ENCODE results near the gene SLC12A8. TPM values are rescaled to one million over a fixed set of nuclear protein-coding genes. Genes with fewer than 3 reads are reported as not detected.

The SLC12A8 gene
- total and polyA plus RNA-seq, 10 donors, result 0.32 to 2.8 (median 1.3) TPM

GRCh38 chr3:125132815-125133214 is 79.7 kb downstream of the SLC12A8 start:
- intact Hi-C loops (cut with DNase I; ENCODE audit: low total_unique reads), result no loop called here
- TF ChIP-seq POLR2AphosphoS5 (IDR thresholded peaks at IDR 0.05), result no peak
- TF ChIP-seq POLR2A (IDR thresholded peaks at IDR 0.05), result no peak
- TF ChIP-seq, protein P1, sequence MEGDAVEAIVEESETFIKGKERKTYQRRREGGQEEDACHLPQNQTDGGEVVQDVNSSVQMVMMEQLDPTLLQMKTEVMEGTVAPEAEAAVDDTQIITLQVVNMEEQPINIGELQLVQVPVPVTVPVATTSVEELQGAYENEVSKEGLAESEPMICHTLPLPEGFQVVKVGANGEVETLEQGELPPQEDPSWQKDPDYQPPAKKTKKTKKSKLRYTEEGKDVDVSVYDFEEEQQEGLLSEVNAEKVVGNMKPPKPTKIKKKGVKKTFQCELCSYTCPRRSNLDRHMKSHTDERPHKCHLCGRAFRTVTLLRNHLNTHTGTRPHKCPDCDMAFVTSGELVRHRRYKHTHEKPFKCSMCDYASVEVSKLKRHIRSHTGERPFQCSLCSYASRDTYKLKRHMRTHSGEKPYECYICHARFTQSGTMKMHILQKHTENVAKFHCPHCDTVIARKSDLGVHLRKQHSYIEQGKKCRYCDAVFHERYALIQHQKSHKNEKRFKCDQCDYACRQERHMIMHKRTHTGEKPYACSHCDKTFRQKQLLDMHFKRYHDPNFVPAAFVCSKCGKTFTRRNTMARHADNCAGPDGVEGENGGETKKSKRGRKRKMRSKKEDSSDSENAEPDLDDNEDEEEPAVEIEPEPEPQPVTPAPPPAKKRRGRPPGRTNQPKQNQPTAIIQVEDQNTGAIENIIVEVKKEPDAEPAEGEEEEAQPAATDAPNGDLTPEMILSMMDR (IDR thresholded peaks at IDR 0.05 in 8 of 11, conservative IDR thresholded peaks at IDR 0.05 in 3 of 11), result no peak
- Histone ChIP-seq H3K27me3 (replicated peaks in 1 of 7) (no peaks in the 10 kb centered on the region), H3K4me1 (peaks cover 0 to 64% (median 28%) of the 10 kb centered on the region in 6 donors), H3K36me3 (no peaks in the 10 kb centered on the region), H3K27ac (no peak overlapping the region), H3K9me3 (no peaks in the 10 kb centered on the region), H3K4me3 (no peak overlapping the region)
- no peak for DNase-seq
- WGBS, 5 donors, result 19 to 40% (median 25%) methylated on average over 2 of the region's 2 CpGs

DNA sequence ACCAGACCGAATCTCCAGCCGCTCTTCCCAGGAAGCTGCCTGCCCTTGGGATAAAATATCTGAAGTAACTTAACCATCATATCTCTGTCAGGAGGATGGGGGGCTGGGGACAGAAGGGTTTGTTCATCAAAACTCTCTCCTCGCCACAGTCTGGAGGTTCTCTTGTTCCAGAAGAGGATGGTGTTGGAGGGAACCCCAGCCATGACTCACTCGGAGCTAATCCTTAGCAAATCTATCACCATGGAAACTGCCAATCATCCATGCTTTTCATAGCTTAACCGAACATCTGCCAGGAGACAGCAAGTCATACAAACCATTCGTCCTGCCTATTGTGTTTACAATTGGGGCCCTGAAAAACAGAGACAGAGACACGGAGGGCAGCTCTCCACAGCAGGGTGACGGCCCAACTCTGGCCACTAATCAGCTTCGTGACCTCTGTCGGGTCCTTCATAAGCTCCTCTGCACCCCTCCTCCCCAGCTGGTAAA is 83.0 kb downstream of the SLC12A8 start:
- WGBS, 5 donors, result 73 to 85% (median 83%) methylated on average over 10 of the region's 10 CpGs
- no peaks in the 10 kb centered on the region for H3K27me3 ChIP-seq (replicated peaks in 1 of 7)
- intact Hi-C loops (cut with DNase I; ENCODE audit: low total_unique reads), result no loop called here
- no peak overlapping the region for H3K4me3 ChIP-seq
- H3K27ac ChIP-seq, result peak overlapping the region in 3 of 8 donors; percentile 10 to 46 (median 35)
- DNase-seq, result no peak
- H3K9me3 ChIP-seq, result no peaks in the 10 kb centered on the region
- peaks cover 0 to 62% (median 22%) of the 10 kb centered on the region in 6 donors for H3K4me1 ChIP-seq
- TF ChIP-seq POLR2AphosphoS5 (IDR thresholded peaks at IDR 0.05) (no peak), POLR2A (IDR thresholded peaks at IDR 0.05) (no peak)
- TF ChIP-seq, protein P1 (IDR thresholded peaks at IDR 0.05 in 8 of 11, conservative IDR thresholded peaks at IDR 0.05 in 3 of 11), result no peak
- no peaks in the 10 kb centered on the region for H3K36me3 ChIP-seq

DNA sequence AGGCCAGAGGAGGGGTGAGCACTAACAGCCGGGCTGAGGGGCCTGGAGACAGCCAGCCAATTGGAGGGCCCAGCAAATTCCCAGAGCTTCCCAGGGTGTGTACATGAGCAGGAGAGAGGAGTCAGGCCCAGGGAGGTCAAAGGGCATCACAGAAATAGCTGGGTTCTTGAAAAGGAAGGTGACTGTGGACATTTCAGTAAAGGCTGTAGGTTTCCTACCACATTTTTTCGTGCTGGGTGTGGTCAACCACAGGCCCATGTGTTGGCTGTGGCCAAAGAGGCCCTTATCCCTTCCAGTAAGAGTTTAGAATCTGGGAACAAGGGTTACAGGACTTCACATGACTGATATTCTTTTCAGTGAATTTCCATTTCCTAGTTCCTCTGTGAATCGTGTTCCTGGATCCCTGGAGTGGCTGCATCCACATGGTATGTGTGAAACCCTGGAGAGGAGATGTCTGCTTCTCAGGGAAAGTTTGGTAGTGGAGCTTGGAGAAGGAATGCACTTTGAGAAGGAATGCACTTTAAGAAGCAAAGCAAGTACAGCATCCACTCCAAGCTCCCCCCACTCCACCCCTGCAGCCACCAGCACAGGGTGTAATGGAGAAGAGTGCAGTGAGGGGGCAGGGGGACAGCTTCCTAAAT is 83.6 kb downstream of the SLC12A8 start:
- 42 to 56% (median 49%) methylated on average over 3 of the region's 3 CpGs for WGBS, 5 donors
- no peak for DNase-seq
- peaks cover 0 to under 1% (median 0%) of the 10 kb centered on the region in 8 donors for H3K9me3 ChIP-seq
- H3K27ac ChIP-seq, result peak overlapping the region in 3 of 8 donors; percentile 10 to 46 (median 35)
- no peaks in the 10 kb centered on the region for H3K36me3 ChIP-seq
- no peak overlapping the region for H3K4me3 ChIP-seq
- intact Hi-C loops (cut with DNase I; ENCODE audit: low total_unique reads), result no loop called here
- peaks cover 0 to 66% (median 22%) of the 10 kb centered on the region in 6 donors for H3K4me1 ChIP-seq
- no peak for TF ChIP-seq POLR2AphosphoS5 (IDR thresholded peaks at IDR 0.05)
- no peak for TF ChIP-seq POLR2A (IDR thresholded peaks at IDR 0.05)
- TF ChIP-seq, protein P1 (IDR thresholded peaks at IDR 0.05 in 8 of 11, conservative IDR thresholded peaks at IDR 0.05 in 3 of 11), result no peak
- no peaks in the 10 kb centered on the region for H3K27me3 ChIP-seq (replicated peaks in 1 of 7)

GRCh38 chr3:125126323-125126722 is 86.2 kb downstream of the SLC12A8 start:
- TF ChIP-seq POLR2AphosphoS5 (IDR thresholded peaks at IDR 0.05) (no peak), POLR2A (IDR thresholded peaks at IDR 0.05) (no peak)
- TF ChIP-seq, protein P1 (IDR thresholded peaks at IDR 0.05 in 8 of 11, conservative IDR thresholded peaks at IDR 0.05 in 3 of 11), result no peak
- no peak overlapping the region for H3K27ac ChIP-seq
- no peak for DNase-seq
- peaks cover 3 to 61% (median 16%) of the 10 kb centered on the region in 6 donors for H3K4me1 ChIP-seq
- H3K27me3 ChIP-seq (replicated peaks in 1 of 7), result no peaks in the 10 kb centered on the region
- H3K36me3 ChIP-seq, result no peaks in the 10 kb centered on the region
- intact Hi-C loops (cut with DNase I; ENCODE audit: low total_unique reads), result no loop called here
- 86 to 94% (median 89%) methylated on average over 2 of the region's 2 CpGs for WGBS, 5 donors
- H3K9me3 ChIP-seq, result peaks cover 0 to 4% (median 0%) of the 10 kb centered on the region in 8 donors
- no peak overlapping the region for H3K4me3 ChIP-seq
